GM12892 (cell line): Measurements from ENCODE around the gene ETFDH.

ENCODE experiments used
- POLR2A ChIP-seq: IDR thresholded peaks from 2 replicates; pipeline ENCODE4 v1.6.1; 2011; ENCODE audit warnings: low read depth, low read length, control low read depth
- POLR2AphosphoS5 ChIP-seq: IDR thresholded peaks from 2 replicates; pipeline ENCODE4 v1.6.1; 2011; ENCODE audit warnings: low read depth, low read length, control low read depth

DNA sequence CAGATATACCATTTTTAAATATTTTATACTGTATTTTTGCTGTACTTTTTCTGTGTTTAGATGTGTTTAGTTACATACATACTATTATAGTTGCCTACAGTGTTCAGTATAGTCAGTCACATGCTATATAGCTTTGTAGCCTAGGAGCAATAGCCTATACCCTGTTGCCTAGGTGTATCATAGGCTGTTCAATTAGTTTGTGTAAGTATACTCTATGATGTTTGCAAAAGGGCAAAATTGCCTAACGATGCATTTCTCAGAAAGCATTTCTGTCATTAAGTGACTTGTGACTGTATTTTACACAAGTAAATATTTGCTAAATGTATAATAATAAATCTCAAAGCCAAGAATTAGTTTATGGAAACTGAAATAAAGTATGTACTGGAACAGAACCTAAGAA lies 9.5 kb downstream of the ETFDH start:
- no peak for TF ChIP-seq POLR2A
- no peak for TF ChIP-seq POLR2AphosphoS5
